Coronary artery (tissue), 2 donors: ENCODE measurements around the gene LSM4.
A peak's percentile ranks its signal among the peaks of the same experiment; 100 is the strongest.

Experiments used
- DNase-seq: peaks from one replicate; pipeline ENCODE4 v3.0.0-alpha.2; 2017; ENCODE audit warnings: low spot score
- H3K27ac ChIP-seq, 2 donors: fragments of 200-600 bp; sonication (generic); one replicate each; pipeline ENCODE4 v1.5.1; 2016 to 2019
- H3K4me3 ChIP-seq: fragments of 200-600 bp; sonication (generic); 2 replicates; pipeline ENCODE4 v1.5.1; 2016; ENCODE audit warnings: mild to moderate bottlenecking, moderate library complexity
- CTCF ChIP-seq: fragments of 200-600 bp; sonication (generic); IDR thresholded peaks from one replicate; pipeline ENCODE4 v1.5.1; 2019; ENCODE audit warnings: antibody characterized with exemption

The LSM4 gene

GRCh38 chr19:18348171-18348570 lies 25.3 kb upstream of the LSM4 start:
- no peak for DNase-seq
- TF ChIP-seq CTCF, result no peak

GRCh38 chr19:18346091-18346490 lies 23.2 kb upstream of the LSM4 start:
- TF ChIP-seq CTCF, result no peak
- DNase-seq, result no peak
- H3K4me3 ChIP-seq, result no peak overlapping the region
- no peak overlapping the region for H3K27ac ChIP-seq

More at GRCh38 chr19:18348171-18348570, 25.3 kb upstream of the LSM4 start:
- no peak overlapping the region for H3K27ac ChIP-seq
- no peak overlapping the region for H3K4me3 ChIP-seq

- no peak overlapping the region for H3K4me3 ChIP-seq
- no peak for DNase-seq
- TF ChIP-seq CTCF, result no peak
- no peak overlapping the region for H3K27ac ChIP-seq
Measured at GRCh38 chr19:18345296-18345695, 22.4 kb upstream of the LSM4 start.

GRCh38 chr19:18344582-18344950 lies 21.7 kb upstream of the LSM4 start:
- no peak for DNase-seq
- Histone ChIP-seq H3K27ac (no peak overlapping the region), H3K4me3 (no peak overlapping the region)
- no peak for TF ChIP-seq CTCF

- no peak for DNase-seq
- Histone ChIP-seq H3K4me3 (no peak overlapping the region), H3K27ac (no peak overlapping the region)
Measured at GRCh38 chr19:18342090-18342632, 19.3 kb upstream of the LSM4 start.

GRCh38 chr19:18340990-18341868 lies 18.4 kb upstream of the LSM4 start:
- no peak for TF ChIP-seq CTCF
- peak overlapping the region; percentile 86 for H3K4me3 ChIP-seq
- peak overlapping the region; percentile 81 to 89 for H3K27ac ChIP-seq
- DNase-seq, result peak; percentile 79

More at GRCh38 chr19:18342090-18342632, 19.3 kb upstream of the LSM4 start:
- TF ChIP-seq CTCF, result no peak
